ENCODE measurements around the gene ZNF324B.

The ZNF324B gene

GRCh38 chr19:58409010-58409790 lies 42.2 kb upstream of the ZNF324B start:
- Histone ChIP-seq H3K27ac (ENCODE audit: low read depth, low read length) (no peak overlapping the region), H3K79me2 (ENCODE audit: insufficient read depth, low read length) (no peaks in the 10 kb centered on the region), H3K36me3 (ENCODE audit: low read length) (no peaks in the 10 kb centered on the region), H3K9me2 (replicated peaks; ENCODE audit: insufficient read depth, low read length) (no peaks in the 10 kb centered on the region), H4K20me1 (ENCODE audit: low read depth, low read length) (no peaks in the 10 kb centered on the region), H3F3A (ENCODE audit: insufficient read depth) (peaks cover 8% of the 10 kb centered on the region; the same call in 1 of the 2 replicates), H3K4me3 (ENCODE audit: insufficient read depth, low read length, poor library complexity, severe bottlenecking) (peak overlapping the region; percentile 67), H2AFZ (ENCODE audit: low read depth, low read length, severe bottlenecking) (peak overlapping the region; percentile 85), H3K9me3 (ENCODE audit: insufficient read depth, low read length) (no peaks in the 10 kb centered on the region), H3K27me3 (ENCODE audit: low read length) (no peaks in the 10 kb centered on the region), H3K9ac (ENCODE audit: low read length) (peak overlapping the region; percentile 72), H3K4me2 (ENCODE audit: low read depth, low read length, poor library complexity, severe bottlenecking) (peak overlapping the region; percentile 73)
- TF ChIP-seq EZH2phosphoT487 (conservative IDR thresholded peaks at IDR 0.05; ENCODE audit: low read length) = no peak
- TF ChIP-seq, protein P1, sequence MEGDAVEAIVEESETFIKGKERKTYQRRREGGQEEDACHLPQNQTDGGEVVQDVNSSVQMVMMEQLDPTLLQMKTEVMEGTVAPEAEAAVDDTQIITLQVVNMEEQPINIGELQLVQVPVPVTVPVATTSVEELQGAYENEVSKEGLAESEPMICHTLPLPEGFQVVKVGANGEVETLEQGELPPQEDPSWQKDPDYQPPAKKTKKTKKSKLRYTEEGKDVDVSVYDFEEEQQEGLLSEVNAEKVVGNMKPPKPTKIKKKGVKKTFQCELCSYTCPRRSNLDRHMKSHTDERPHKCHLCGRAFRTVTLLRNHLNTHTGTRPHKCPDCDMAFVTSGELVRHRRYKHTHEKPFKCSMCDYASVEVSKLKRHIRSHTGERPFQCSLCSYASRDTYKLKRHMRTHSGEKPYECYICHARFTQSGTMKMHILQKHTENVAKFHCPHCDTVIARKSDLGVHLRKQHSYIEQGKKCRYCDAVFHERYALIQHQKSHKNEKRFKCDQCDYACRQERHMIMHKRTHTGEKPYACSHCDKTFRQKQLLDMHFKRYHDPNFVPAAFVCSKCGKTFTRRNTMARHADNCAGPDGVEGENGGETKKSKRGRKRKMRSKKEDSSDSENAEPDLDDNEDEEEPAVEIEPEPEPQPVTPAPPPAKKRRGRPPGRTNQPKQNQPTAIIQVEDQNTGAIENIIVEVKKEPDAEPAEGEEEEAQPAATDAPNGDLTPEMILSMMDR (IDR thresholded peaks at IDR 0.05; ENCODE audit: insufficient read depth, low read length, poor library complexity, severe bottlenecking) = no peak

DNA sequence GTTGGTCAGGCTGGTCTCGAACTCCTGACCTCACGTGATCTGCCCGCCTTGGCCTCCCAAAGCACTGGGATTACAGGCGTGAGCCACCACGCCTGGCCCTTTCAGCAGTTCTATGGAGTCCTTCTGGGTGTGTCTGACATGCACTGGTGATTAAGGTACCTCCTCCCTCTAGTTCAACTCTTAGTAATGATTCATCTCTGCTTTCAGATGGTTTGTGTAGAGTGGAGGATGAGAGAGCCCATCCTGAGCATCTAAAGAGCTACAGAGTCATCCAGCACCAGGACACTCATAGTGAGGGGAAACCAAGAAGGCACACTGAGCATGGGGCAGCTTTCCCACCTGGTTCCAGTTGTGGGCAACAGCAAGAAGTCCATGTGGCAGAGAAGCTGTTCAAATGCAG lies 34.8 kb upstream of the ZNF324B start:
- H3K36me3 ChIP-seq (ENCODE audit: low read length) = no peaks in the 10 kb centered on the region

GRCh38 chr19:58417071-58417470 lies 34.4 kb upstream of the ZNF324B start:
- no peaks in the 10 kb centered on the region for H3K27me3 ChIP-seq (ENCODE audit: low read length)
- no peak overlapping the region for H3K4me2 ChIP-seq (ENCODE audit: low read depth, low read length, poor library complexity, severe bottlenecking)
- no peak for TF ChIP-seq EZH2phosphoT487 (conservative IDR thresholded peaks at IDR 0.05; ENCODE audit: low read length)
- no peak overlapping the region for H2AFZ ChIP-seq (ENCODE audit: low read depth, low read length, severe bottlenecking)
- H3K9ac ChIP-seq (ENCODE audit: low read length) = no peak overlapping the region
- no peaks in the 10 kb centered on the region for H3K36me3 ChIP-seq (ENCODE audit: low read length)
- H3K27ac ChIP-seq (ENCODE audit: low read depth, low read length) = no peak overlapping the region
- H3K9me2 ChIP-seq (replicated peaks; ENCODE audit: insufficient read depth, low read length) = no peaks in the 10 kb centered on the region
- no peak overlapping the region for H3K4me3 ChIP-seq (ENCODE audit: insufficient read depth, low read length, poor library complexity, severe bottlenecking)
- H3K9me3 ChIP-seq (ENCODE audit: insufficient read depth, low read length) = no peaks in the 10 kb centered on the region
- H3K79me2 ChIP-seq (ENCODE audit: insufficient read depth, low read length) = no peaks in the 10 kb centered on the region
- H4K20me1 ChIP-seq (ENCODE audit: low read depth, low read length) = no peaks in the 10 kb centered on the region
- H3F3A ChIP-seq (ENCODE audit: insufficient read depth) = peaks cover 8% of the 10 kb centered on the region; the same call in 1 of the 2 replicates

More for the DNA sequence above, 34.8 kb upstream of the ZNF324B start:
- Histone ChIP-seq H3K9me3 (ENCODE audit: insufficient read depth, low read length) (no peaks in the 10 kb centered on the region), H3F3A (ENCODE audit: insufficient read depth) (peaks cover 8% of the 10 kb centered on the region; the same call in 1 of the 2 replicates), H4K20me1 (ENCODE audit: low read depth, low read length) (no peaks in the 10 kb centered on the region), H3K27ac (ENCODE audit: low read depth, low read length) (no peak overlapping the region), H3K4me2 (ENCODE audit: low read depth, low read length, poor library complexity, severe bottlenecking) (no peak overlapping the region), H3K9ac (ENCODE audit: low read length) (no peak overlapping the region), H3K9me2 (replicated peaks; ENCODE audit: insufficient read depth, low read length) (no peaks in the 10 kb centered on the region), H3K79me2 (ENCODE audit: insufficient read depth, low read length) (no peaks in the 10 kb centered on the region), H3K4me3 (ENCODE audit: insufficient read depth, low read length, poor library complexity, severe bottlenecking) (no peak overlapping the region), H3K27me3 (ENCODE audit: low read length) (no peaks in the 10 kb centered on the region), H2AFZ (ENCODE audit: low read depth, low read length, severe bottlenecking) (no peak overlapping the region)
- no peak for TF ChIP-seq EZH2phosphoT487 (conservative IDR thresholded peaks at IDR 0.05; ENCODE audit: low read length)
- TF ChIP-seq, protein P1 (IDR thresholded peaks at IDR 0.05; ENCODE audit: insufficient read depth, low read length, poor library complexity, severe bottlenecking) = no peak

DNA sequence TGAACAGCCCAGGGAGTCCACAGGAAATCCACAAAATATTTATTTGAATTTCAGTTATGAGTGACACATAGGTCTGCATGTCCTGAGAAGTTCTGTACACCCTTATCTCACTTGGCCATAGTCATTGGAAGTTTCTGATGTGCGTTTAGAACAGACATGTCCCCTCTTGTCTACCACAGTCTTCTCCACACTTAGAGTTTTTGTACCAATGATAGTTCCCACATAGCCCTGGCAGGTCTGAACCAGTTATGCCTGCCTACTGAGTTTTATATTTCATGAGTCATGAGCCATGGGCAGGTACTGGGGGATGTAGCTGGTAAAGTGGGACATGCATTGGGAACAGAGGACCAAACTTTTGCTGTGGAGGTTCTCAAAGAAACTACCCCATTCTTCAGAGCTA lies 22.8 kb upstream of the ZNF324B start:
- Histone ChIP-seq H3K4me3 (ENCODE audit: insufficient read depth, low read length, poor library complexity, severe bottlenecking) (no peak overlapping the region), H3K36me3 (ENCODE audit: low read length) (no peaks in the 10 kb centered on the region), H3K79me2 (ENCODE audit: insufficient read depth, low read length) (no peaks in the 10 kb centered on the region), H3K9me2 (replicated peaks; ENCODE audit: insufficient read depth, low read length) (no peaks in the 10 kb centered on the region), H3K9me3 (ENCODE audit: insufficient read depth, low read length) (peaks cover 14% of the 10 kb centered on the region; the same call in 1 of the 2 replicates), H4K20me1 (ENCODE audit: low read depth, low read length) (no peaks in the 10 kb centered on the region), H3K27me3 (ENCODE audit: low read length) (no peaks in the 10 kb centered on the region), H3F3A (ENCODE audit: insufficient read depth) (no peaks in the 10 kb centered on the region), H3K9ac (ENCODE audit: low read length) (no peak overlapping the region), H3K4me2 (ENCODE audit: low read depth, low read length, poor library complexity, severe bottlenecking) (no peak overlapping the region), H2AFZ (ENCODE audit: low read depth, low read length, severe bottlenecking) (no peak overlapping the region), H3K27ac (ENCODE audit: low read depth, low read length) (no peak overlapping the region)
- no peak for TF ChIP-seq EZH2phosphoT487 (conservative IDR thresholded peaks at IDR 0.05; ENCODE audit: low read length)
- TF ChIP-seq, protein P1 (IDR thresholded peaks at IDR 0.05; ENCODE audit: insufficient read depth, low read length, poor library complexity, severe bottlenecking) = no peak

Data from SU-DHL-6 (cell line).